Hindlimb muscle (tissue), 1 donor: Measurements from ENCODE around the gene DOC2A. TPM values are rescaled to one million over a fixed set of nuclear protein-coding genes. Genes with fewer than 3 reads are reported as not detected.
"Not testable (repeated sequence)": the region's sequence is repeated elsewhere in the genome, so short reads cannot be mapped to it uniquely, and the experiment has no call there.

Source experiments
- DNase-seq: peaks from one replicate; pipeline ENCODE4 v3.0.0-alpha.2; 2013
- polyA plus RNA-seq: library from polyadenylated mRNA; unstranded; fragments of 120-200 nt; gene quantifications from one replicate; pipeline ENCODE4 v1.2.1, GENCODE V29; 2013; ENCODE audit not compliant: insufficient read length

DOC2A gene
- polyA plus RNA-seq, 1 donor, result 1.4 TPM

DNA sequence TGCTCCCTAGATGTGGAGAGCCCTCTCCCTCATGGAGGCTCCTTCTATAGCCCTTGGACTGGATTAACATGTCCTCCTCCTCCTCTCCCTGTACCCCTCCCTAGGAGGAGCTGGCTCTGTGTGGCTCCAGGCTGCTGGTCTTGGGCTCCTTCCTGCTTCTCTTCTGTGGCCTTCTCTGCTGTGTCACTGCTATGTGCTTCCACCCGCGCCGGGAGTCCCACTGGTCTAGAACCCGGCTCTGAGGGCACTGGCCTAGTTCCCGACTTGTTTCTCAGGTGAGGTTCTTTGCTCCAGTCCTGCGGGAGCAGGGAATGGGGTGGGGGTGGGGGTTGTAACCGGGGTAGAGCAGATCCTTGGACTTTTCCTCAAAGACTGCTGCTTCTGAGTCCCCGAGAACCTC, 39.5 kb downstream of the DOC2A start:
- no peak for DNase-seq

- no peak for DNase-seq
Observed at GRCh38 chr16:29968205-29968604, 42.6 kb downstream of the DOC2A start.

- DNase-seq, result no peak
Observed at GRCh38 chr16:29963021-29963743, 47.6 kb downstream of the DOC2A start.

DNA sequence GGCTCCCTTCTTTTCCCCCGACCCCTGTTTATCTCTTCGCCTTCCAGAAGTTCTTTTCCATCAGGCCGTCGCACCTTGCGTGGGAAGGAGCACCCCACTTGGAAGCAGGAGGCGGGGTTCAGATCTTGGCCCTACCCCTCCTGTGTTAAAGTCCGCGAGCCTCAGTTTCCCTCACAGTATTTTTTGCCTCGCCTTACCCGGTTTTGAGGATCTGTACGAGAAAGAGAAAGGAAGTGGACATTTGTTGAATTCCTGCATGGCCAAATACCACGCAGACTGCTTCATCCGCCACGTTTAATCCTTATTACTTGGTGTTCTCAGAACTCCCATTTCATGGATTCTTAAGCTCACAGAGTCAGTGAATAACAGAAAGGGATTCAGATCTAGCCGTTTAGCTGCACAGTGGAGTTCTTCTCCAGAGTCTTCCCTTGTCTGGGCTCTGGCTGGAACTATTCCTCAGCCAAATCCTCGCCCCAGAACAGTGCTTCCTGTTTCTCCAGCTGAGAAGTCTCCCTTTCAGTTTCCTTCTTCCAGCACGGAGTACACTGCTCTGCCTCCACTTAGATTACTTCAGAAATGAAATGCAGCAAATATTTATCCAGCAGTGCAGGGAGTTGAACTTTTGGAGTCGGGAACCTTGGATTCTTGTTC, 48.4 kb downstream of the DOC2A start:
- DNase-seq, result peak; percentile 52

GRCh38 chr16:29961479-29962343, 49.1 kb downstream of the DOC2A start, which contains the start of gene TMEM219:
Gene TMEM219, plus strand, starts transcription at chr16:29962079. Its CDS starts 1,065 bp downstream, at chr16:29963144.
- peak; percentile 95 for DNase-seq

GRCh38 chr16:29961127-29961478, 49.7 kb downstream of the DOC2A start:
- DNase-seq, result no peak

DNA sequence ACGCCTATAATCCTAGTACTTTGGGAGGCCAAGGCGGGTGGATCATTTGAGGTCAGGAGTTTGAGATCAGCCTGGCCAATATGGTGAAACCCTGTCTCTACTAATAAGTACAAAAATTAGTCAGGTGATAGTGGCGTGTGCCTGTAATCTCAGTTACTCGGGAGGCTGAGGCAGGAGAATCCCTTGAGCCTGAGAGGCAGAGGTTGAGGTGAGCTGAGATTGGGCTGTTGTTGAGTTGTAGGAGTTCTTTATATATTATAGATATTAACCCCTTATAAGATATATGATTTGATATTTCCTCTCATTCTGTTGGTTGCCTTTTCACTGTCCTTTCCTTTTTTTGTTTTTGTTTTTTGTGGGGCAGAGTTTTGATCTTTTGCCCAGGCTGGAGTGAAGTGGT, 51.0 kb downstream of the DOC2A start:
- not testable (repeated sequence) for DNase-seq

DNA sequence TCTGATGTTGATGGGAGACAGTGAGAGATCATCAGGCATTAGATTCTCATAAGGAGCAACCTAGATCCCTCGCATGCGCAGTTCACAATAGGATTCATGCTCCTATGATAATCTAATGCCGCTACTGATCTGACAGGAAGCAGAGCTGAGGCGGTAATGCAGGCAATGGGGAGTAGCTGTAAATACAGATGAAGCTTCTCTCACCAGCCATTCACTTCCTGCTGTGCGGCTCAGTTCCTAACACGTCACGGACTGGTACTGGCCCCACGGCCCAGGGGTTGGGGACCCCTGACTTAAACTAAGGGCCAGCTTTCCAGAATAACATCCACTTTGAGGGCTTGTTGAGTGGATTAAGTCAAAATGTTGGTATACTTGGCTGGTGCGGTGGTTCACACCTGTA, 51.5 kb downstream of the DOC2A start:
- DNase-seq, result no peak

DNA sequence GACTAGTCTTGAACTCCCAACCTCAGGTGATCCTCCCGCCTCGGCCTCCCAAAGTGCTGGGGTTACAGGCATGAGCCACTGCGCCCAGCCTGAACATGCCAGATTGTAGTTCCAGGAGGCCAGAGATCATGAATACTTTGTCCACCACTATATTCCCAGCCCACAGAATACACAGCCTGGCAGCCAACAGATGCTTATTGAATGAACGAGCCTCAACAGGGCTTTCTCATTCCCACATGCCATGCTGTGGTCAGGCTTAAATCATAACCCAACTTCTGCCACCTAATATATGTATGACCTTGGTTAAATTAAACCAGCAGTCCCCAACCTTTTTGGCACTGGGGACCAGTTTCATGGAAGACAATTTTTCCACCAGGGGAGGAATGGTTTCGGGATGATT, 52.1 kb downstream of the DOC2A start:
- no peak for DNase-seq

Other genes with a start within 250 kb of the DOC2A start
- gene ZG16, start 232.8 kb downstream of the DOC2A start, polyA plus RNA-seq, result not detected
- 31.7 TPM for gene KIF22, start 220.3 kb downstream of the DOC2A start, polyA plus RNA-seq
- 270 TPM for gene MAZ, start 204.5 kb downstream of the DOC2A start, polyA plus RNA-seq
- gene PRRT2, start 198.8 kb downstream of the DOC2A start, polyA plus RNA-seq, result 13.3 TPM
- gene PAGR1, start 194.9 kb downstream of the DOC2A start, polyA plus RNA-seq, result 27.8 TPM
- gene MVP, start 190.6 kb downstream of the DOC2A start, polyA plus RNA-seq, result 26.5 TPM
- gene CDIPT, start 147.8 kb downstream of the DOC2A start, polyA plus RNA-seq, result 41.9 TPM
- 3.3 TPM for gene SEZ6L2, start 111.5 kb downstream of the DOC2A start, polyA plus RNA-seq
- 1.0 TPM for gene ASPHD1, start 110.5 kb downstream of the DOC2A start, polyA plus RNA-seq
- 14.0 TPM for gene KCTD13, start 84.8 kb downstream of the DOC2A start, polyA plus RNA-seq
- gene TMEM219, start 48.9 kb downstream of the DOC2A start, polyA plus RNA-seq, result 61.2 TPM
- gene TAOK2, start 37.2 kb downstream of the DOC2A start, polyA plus RNA-seq, result 36.0 TPM
- 16.4 TPM for gene HIRIP3, start 15.4 kb downstream of the DOC2A start, polyA plus RNA-seq
- 43.7 TPM for gene INO80E, start 14.8 kb downstream of the DOC2A start, polyA plus RNA-seq
- gene C16orf92, start 12.2 kb upstream of the DOC2A start, polyA plus RNA-seq, result not detected
- gene TLCD3B, start 20.2 kb upstream of the DOC2A start, polyA plus RNA-seq, result 1.6 TPM
- 2,997 TPM for gene ALDOA, start 54.7 kb upstream of the DOC2A start, polyA plus RNA-seq
- 64.3 TPM for gene PPP4C, start 65.0 kb upstream of the DOC2A start, polyA plus RNA-seq
- 0.77 TPM for gene TBX6, start 80.9 kb upstream of the DOC2A start, polyA plus RNA-seq
- gene YPEL3, start 85.2 kb upstream of the DOC2A start, polyA plus RNA-seq, result 42.8 TPM
- gene GDPD3, start 102.5 kb upstream of the DOC2A start, polyA plus RNA-seq, result 8.5 TPM
- gene MAPK3, start 112.2 kb upstream of the DOC2A start, polyA plus RNA-seq, result 58.1 TPM
- 16.8 TPM for gene CORO1A, start 172.6 kb upstream of the DOC2A start, polyA plus RNA-seq
- gene BOLA2B, start 182.6 kb upstream of the DOC2A start, polyA plus RNA-seq, result 24.3 TPM
- 17.2 TPM for gene SLX1A, start 182.8 kb upstream of the DOC2A start, polyA plus RNA-seq
- 4.5 TPM for gene SULT1A3, start 188.2 kb upstream of the DOC2A start, polyA plus RNA-seq
- 15.5 TPM for gene NPIPB13, start 237.5 kb upstream of the DOC2A start, polyA plus RNA-seq